Measurements from ENCODE around the gene PSKH1. TPM values are rescaled to one million over a fixed set of nuclear protein-coding genes. Genes with fewer than 3 reads are reported as not detected.

Gene PSKH1
- total and polyA plus RNA-seq, 10 of the 15 experiments (the other 5 are each of a cell fraction or from before 2014, with no cell fraction given), result 0.63 to 20.4 (median 7.8) TPM

GRCh38 chr16:67946966-67947558, 54.0 kb downstream of the PSKH1 start (continued):
- TF ChIP-seq IRF5 (IDR thresholded peaks at IDR 0.05; ENCODE audit: borderline replicate concordance), result no peak
- no peak for TF ChIP-seq KLF5 (IDR thresholded peaks at IDR 0.05; ENCODE audit: partially characterized antibody)
- no peak for TF ChIP-seq ATF2 (IDR thresholded peaks at IDR 0.05; ENCODE audit: low read length)
- TF ChIP-seq ZBTB4 (CRISPR knock-in tag; IDR thresholded peaks at IDR 0.05), result no peak
- no peak for TF ChIP-seq NFXL1 (IDR thresholded peaks at IDR 0.05; ENCODE audit: borderline replicate concordance)

GRCh38 chr16:67948015-67948414, 55.0 kb downstream of the PSKH1 start:
- POLR2A ChIA-PET, result no interaction called here
- no peaks in the 10 kb centered on the region for H4K20me1 ChIP-seq (ENCODE audit: control insufficient read depth, insufficient read depth)
- H3K27ac ChIP-seq (ENCODE audit: control insufficient read depth, insufficient read depth), result no peak overlapping the region
- H3K36me3 ChIP-seq (ENCODE audit: control insufficient read depth in 2 of 2, insufficient read depth in 2 of 2, low read length in 1 of 2), result peaks cover 0 to 14% of the 10 kb centered on the region in 2 experiments; a peak in 3 of 4 replicates
- DNase-seq (ENCODE audit: low read depth, low spot score), result no peak
- BruUV-seq (replicated peaks), result no TSS peak
- no peak overlapping the region for H2AFZ ChIP-seq (ENCODE audit: control insufficient read depth, low read depth, low read length)
- H3K9ac ChIP-seq (ENCODE audit: control insufficient read depth, insufficient read depth, low read length), result no peak overlapping the region
- intact Hi-C loops (cut with micrococcal nuclease; ENCODE audit: unreplicated experiment) (no loop called here), in situ Hi-C loops (cut with MboI) (no loop called here)
- RAD21 ChIA-PET (ENCODE audit: unreplicated experiment), result no interaction called here
- no peak for FAIRE-seq
- H3K4me2 ChIP-seq (ENCODE audit: control insufficient read depth, insufficient read depth), result no peak overlapping the region
- no peaks in the 10 kb centered on the region for H3K9me3 ChIP-seq (replicated peaks; ENCODE audit: control insufficient read depth, insufficient read depth, low read length)
- peaks cover 3% of the 10 kb centered on the region; the same call in 1 of the 2 replicates for H3K4me1 ChIP-seq (ENCODE audit: control insufficient read depth, insufficient read depth, low read length)
- WGBS (ENCODE audit: insufficient coverage, insufficient replicate concordance, low lambda C conversion rate, missing lambda C conversion rate), result 88% methylated on average over 15 of the region's 15 CpGs
- ATAC-seq, result no peak
- H3K79me2 ChIP-seq (ENCODE audit: control insufficient read depth, insufficient read depth, low read length), result no peaks in the 10 kb centered on the region
- no peaks in the 10 kb centered on the region for H3K27me3 ChIP-seq (replicated peaks in 1 of 2; ENCODE audit: control insufficient read depth in 2 of 2, insufficient read depth in 2 of 2, low read length in 1 of 2)
- H3K4me3 ChIP-seq, result no peak overlapping the region
- CTCF ChIA-PET, result interaction anchor here (0.6 kb wide), 1 partner anchor 92 kb away, joined by 3 read pairs; no protein-coding TSS in a partner anchor
- SMC1A ChIA-PET (ENCODE audit: uncharacterized antibody, unreplicated experiment), result no interaction called here
- no peak for TF ChIP-seq NKRF (conservative IDR thresholded peaks at IDR 0.05)
- TF ChIP-seq CHD4 (IDR thresholded peaks at IDR 0.05), result no peak
- TF ChIP-seq CEBPZ (IDR thresholded peaks at IDR 0.05; ENCODE audit: low read depth, low read length), result no peak
- TF ChIP-seq KAT2A (conservative IDR thresholded peaks at IDR 0.05; ENCODE audit: control insufficient read depth, low read depth, low read length), result no peak
- no peak for TF ChIP-seq NFYA (IDR thresholded peaks at IDR 0.05; ENCODE audit: borderline replicate concordance, low read depth, low read length)
